Measurements from ENCODE around the gene WNT8B.

GRCh38 chr10:100522945-100523344 lies 60.1 kb downstream of the WNT8B start:
- TF ChIP-seq CTCF (conservative IDR thresholded peaks at IDR 0.05 in 1 of 2, IDR thresholded peaks at IDR 0.05 in 1 of 2; ENCODE audit: extremely low read depth in 1 of 2, insufficient read depth in 1 of 2, low read depth in 1 of 2, low read length in 2 of 2), result no peak
- TF ChIP-seq EZH2 (IDR thresholded peaks at IDR 0.05; ENCODE audit: borderline replicate concordance, low read length), result no peak

Measured in mammary epithelial cell (primary cell).